HG02870 (cell line): ENCODE measurements around the gene FUBP3.

ENCODE experiments used
- ATAC-seq: cut with Tn5 transposase; IDR thresholded peaks from one replicate; pipeline ENCODE4 v1.9.1; 2021; ENCODE audit warnings: mild to moderate bottlenecking, moderate library complexity; ENCODE audit not compliant: unreplicated experiment

FUBP3 gene

DNA sequence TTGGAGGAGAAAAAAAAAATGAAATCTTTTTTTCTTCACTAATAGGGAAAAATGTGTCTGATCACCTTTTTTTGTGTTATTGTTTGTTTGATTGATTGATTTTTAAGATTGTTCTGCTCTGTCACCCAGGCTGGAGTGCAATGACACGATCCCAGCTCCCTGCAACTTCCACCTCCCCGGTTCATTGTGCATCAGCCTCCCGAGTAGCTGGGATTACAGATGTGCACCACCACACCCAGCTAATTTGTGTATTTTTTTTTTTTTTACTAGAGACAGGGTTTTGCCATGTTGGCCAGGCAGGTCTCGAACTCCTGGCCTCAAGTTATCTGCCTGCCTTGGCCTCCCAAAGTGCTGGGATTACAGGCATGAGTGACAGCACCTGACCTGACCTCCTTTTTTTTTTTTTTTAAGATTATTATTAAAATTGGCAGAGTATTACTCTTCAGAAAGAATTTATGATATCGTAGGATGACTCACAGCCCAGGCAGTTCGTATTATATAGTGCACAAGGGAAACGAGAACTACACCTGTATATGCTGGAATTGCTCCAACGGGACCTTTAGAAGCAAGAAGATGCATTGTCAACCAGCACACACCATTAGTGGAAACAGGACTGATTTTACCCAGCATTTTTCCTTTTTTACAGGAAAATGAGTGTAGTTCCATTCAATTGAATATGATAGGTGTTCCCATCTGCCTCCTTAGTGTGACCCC is 27.7 kb downstream of the FUBP3 start:
- no peak for ATAC-seq

DNA sequence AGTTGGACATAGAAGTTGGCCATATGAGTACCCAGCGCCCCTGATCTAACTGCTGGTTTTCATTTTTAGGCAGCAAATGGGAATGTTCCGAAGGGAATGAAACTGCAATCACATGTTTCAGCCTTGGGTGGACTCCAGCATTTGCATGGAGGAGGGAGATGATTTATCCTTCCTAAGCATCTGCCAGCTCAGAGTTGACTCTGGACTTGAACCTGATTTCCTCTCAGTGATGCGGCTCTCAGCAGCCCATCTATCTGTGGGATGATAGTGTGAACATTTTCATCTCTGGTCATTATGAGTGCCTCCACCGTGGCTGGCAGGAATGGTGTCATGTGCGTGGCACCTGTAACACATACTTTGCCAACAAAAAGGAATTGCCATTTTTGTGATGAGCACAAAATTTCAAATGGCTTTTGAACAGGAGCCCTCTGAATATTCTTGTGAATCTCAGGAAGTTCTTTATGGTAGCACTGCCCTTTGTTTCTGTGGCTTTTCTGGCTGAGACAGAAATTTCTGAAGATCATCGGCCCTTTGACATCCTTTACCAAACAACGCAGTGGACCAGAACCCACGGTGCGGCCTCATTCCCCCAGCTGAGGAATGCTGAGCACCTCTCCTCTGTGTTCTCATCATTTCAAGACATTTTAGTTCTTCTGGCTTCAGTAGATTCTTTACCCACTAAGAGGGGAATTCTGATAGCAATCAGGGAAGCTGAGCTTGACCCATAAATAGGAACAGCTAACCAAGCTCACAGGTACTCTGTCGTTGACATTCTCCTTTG is 28.5 kb downstream of the FUBP3 start:
- ATAC-seq = no peak

- ATAC-seq = no peak
Observed at GRCh38 chr9:130608554-130609134, 29.3 kb downstream of the FUBP3 start.

DNA sequence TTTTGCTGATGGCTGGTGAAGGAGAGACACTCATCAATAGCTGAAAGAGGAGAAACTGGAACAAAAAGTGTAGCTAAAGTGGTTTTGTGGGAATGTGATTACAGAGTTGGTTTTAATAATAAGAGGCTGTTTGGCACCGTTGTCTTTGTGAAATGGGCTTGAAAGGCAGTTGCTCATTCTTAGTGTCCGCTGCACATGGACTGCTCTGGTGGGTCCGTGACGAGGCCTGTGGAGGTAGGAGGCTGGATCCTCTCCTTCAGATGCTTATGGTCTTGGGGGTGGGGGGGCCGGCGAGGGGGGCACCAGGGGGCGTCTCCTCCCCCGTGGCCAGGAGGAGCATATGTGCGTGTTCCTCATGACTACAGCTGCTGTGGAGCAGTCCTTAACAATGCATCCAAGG is 29.8 kb downstream of the FUBP3 start:
- no peak for ATAC-seq

DNA sequence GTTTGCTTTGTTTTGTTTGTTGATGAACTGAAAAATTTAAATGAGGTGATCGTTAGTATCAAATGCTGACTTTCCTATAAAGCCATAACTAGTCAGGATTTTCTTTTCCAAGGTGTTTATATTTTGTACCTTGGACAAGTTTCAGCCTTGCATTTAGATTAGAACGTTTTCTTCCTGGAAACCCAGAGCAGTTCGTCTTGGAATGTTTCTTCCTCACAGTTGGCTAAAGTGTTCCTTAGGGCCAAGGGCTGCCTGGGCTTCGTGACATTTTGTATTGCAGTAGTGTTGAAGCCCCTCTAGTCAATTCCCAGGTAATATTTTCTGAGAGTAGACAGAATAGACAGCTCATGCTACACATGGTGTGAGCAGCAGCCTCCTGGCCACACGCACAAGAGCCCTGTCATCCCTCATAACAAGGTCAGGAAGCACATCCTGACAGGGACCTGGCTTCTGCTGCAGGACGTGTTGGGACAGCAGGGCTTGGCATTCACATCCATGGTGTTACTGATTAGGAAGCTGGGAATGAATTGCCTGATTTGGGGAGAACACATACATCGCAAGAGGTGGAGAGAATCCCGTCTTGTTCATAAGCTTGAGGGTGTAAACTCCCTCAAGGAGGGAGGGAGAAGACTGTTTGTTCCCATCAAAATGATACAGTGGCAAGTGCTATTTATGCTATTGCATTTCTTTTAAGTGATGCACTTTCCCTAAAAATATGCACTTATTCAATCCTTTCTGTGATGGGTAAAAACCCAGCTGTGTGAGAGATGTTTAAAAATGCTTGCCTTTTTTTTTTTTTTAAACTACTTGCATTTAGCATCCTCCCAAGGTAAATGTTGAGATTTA is 31.7 kb downstream of the FUBP3 start:
- no peak for ATAC-seq

GRCh38 chr9:130616451-130616850 is 37.1 kb downstream of the FUBP3 start:
- no peak for ATAC-seq

- no peak for ATAC-seq
Observed at GRCh38 chr9:130623466-130623865, 44.1 kb downstream of the FUBP3 start.

DNA sequence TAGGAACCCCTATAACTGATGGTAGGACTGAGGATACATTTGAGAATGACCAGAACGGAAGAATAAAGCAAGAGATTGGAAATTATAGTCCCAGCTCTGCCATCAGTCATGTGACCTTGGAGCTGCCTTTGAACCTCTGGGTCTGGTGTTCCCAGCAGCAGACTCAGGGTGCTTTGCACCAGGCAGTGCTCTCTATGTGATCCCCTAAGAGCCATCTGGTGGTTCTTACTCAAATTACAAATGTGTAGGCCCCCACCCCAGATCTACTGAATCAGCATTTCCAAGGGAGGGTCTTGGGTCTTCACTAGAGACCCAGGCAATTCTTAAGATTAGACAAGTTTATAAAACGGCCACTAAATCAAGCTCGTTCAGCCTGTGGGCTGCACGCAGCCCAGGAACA is 44.8 kb downstream of the FUBP3 start:
- no peak for ATAC-seq

DNA sequence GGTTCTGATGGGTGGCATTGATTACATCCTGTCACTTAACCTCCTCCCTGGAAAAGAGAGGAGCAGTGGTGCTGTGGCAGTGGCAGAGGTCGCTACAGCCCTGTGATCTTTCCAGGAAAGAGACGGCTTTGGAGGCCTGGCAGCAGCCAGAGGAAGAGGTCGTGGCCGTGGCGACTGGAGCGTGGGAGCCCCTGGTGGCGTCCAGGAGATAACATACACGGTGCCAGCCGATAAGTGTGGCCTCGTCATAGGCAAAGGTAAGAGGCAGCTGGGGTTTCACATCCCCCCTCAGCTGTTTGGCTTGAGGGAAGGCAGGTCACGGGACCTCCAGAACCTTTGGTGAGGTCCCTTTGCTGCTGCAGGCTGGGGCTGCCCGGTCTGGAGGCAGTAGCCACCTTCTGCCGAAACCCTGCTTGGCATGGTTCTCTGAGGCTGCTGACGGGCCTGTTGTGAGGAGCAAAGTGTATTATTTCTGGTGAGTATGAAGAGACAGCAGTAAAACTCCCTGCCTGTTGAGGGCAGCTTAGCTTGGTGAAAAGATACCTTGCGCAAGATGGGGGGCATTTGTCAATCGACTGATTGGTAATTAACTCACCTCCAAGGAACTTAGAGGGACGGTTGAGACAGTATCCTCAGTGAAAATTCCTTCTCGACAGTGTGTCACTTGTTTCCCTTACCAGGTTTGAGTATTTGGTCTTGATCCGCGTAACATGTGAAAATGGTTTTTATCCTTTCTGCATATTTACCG is 47.0 kb downstream of the FUBP3 start:
- no peak for ATAC-seq

- ATAC-seq = no peak
Observed at GRCh38 chr9:130627051-130627450, 47.7 kb downstream of the FUBP3 start.

- ATAC-seq = no peak
Observed at GRCh38 chr9:130627896-130628792, 48.8 kb downstream of the FUBP3 start.

- ATAC-seq = no peak
Observed at GRCh38 chr9:130629443-130630070, 50.2 kb downstream of the FUBP3 start.

DNA sequence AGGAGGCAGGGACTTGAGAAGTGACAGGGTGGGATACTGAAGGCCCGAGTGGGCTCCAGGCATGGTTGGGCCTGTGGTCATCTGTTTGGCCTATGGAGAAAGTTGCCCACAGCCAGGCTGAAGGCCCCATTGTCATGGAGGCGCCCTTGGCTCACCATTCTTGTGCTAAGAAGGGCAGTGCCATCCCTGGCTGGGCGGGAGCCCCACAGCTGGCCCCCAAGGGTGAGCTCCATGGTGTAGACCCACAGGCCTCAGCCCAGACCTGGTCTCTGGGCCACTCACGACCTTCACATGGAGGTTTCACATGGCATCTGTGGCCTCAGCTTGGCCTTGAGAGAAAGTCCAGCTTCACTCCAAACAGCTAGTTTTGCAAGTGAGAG is 50.7 kb downstream of the FUBP3 start:
- no peak for ATAC-seq

DNA sequence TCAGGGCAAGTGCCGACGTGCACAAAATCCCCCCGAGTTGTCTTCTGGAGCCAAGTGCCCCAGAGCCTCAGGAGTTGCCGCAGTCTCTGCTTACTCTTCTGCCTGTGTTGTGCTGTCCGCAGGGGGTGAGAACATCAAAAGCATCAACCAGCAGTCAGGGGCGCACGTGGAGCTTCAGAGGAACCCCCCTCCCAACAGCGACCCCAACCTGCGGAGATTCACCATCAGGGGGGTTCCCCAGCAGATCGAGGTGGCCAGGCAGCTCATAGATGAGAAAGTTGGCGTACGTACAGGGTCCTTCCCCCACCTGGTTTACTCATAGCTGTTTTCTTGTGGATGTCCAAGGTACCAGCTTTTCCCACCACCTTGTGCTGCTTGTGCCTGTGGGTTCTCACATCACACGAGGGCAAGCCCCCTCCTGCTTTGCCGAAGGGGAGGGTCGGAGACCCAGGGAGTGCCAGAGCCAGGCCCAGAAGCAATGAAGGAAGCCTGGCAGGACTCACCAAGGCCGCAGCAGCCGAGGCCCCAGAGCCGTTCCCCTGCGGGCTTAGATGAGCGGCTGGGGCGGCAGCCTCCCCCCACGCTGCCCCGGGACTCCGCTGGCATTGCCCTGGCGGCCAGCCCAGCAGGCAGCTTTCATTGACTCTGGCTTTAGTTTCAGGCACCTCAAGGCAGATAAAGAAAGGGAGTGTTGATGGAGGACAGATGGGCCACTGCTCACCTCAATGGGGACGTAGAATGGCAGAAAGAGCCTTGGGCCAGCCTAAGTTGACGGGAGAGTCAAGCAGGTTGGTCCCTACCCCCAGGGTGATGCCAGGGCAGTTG is 51.3 kb downstream of the FUBP3 start:
- ATAC-seq = no peak

GRCh38 chr9:130631331-130632080 is 52.1 kb downstream of the FUBP3 start:
- no peak for ATAC-seq

- ATAC-seq = no peak
Observed at GRCh38 chr9:130632081-130632710, 52.8 kb downstream of the FUBP3 start.

DNA sequence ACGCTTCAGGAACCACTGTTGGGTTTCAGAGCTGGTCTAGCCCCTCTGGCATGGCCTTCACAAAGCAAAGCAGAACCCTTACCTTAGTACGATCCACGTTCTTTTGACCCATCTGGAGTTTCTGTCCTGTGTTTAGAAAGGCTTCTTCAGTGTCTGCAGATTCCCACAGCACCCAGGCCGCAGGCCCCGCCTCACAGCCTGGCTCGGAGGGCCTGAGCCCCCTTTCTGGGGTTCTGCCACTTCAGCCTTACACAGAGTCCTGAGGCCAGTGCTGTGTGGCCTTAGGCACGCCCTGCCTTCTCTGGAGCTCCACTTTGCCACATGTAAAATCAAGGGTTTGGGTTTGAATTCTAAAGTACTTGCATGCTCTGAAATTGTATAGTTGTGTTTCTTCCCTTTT is 53.5 kb downstream of the FUBP3 start:
- no peak for ATAC-seq
